GM13977 (cell line): Measurements from ENCODE around the gene KRT38.
"Not testable (repeated sequence)": the region's sequence is repeated elsewhere in the genome, so short reads cannot be mapped to it uniquely, and the experiment has no call there.

ENCODE experiments used
- DNase-seq: peaks from one replicate; pipeline ENCODE4 v3.0.0; 2012; ENCODE audit warnings: low spot score
- CTCF ChIP-seq: IDR thresholded peaks from 2 replicates; pipeline ENCODE4 v1.5.1; 2012; ENCODE audit warnings: mild to moderate bottlenecking, control low read depth; ENCODE audit not compliant: insufficient read depth; ENCODE audit errors: extremely low read depth, missing control alignments
- in situ Hi-C: fragments of 300-500 bp; cut with MboI; formaldehyde crosslinking; loops from one replicate; pipeline ENCODE4 v1.12.0; 2022; ENCODE audit warnings: low sequenced_read_pairs, low pct_unique_long_range_greater_than_20kb, mixed read lengths, inconsistent platforms; ENCODE audit not compliant: unreplicated experiment

The KRT38 gene

GRCh38 chr17:41433586-41433985, 7.2 kb downstream of the KRT38 start:
- DNase-seq = no peak
- no peak for TF ChIP-seq CTCF
- in situ Hi-C loops = no loop called here

DNA sequence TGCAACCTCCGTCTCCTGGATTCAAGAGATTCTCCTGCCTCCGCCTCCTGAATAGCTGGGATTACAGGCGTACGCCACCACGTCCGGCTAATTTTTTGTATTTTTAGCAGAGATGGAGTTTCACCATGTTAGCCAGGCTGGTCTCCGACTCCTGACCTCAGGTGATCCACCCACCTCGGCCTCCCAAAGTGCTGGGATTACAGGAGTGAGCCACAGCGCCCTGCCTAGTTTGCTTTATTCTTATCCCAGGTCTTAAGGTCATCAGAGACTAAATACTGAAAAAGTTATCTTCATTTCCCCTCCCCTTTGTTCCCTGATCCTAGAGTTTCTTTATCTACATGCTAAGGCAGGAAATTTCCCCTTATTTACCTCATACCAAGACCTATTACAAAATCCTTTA, 10.4 kb downstream of the KRT38 start:
- in situ Hi-C loops, DNase-seq: not testable (repeated sequence)

GRCh38 chr17:41429667-41430066, 11.1 kb downstream of the KRT38 start:
- DNase-seq = no peak
- no peak for TF ChIP-seq CTCF

DNA sequence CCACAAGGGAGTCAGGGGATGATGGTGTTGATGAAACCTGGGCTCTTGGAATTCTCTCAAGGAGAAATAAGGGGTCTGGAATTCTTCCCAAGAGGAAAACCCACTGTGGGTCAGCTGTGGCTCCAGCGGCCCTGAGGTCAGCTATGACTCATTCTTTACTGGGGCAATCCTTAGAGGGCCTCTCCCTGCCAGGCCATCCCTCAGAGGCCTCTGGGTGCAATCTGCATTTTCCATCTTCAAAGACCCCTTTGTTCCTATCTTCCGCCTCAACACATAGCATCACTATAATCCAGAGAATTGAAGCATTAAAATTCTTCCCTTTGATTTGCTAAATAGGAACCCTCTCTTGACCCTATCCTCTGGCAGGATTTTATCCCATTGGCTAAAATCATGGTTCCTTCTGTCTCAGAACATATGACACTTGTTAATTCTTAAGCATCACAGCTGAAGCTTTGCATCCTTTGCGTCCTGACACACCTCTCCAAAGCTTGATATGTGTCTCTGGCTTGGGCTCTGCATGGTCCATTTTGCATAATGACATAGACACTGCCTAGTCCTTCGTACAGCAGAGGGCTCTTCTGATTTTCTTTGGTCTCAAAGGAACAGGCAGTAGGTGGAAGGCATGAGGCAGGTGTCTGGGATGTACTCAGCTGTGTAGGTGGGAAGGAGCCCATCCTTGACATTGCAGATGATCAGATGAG, 12.0 kb downstream of the KRT38 start:
- no peak for DNase-seq
- in situ Hi-C loops = no loop called here
- no peak for TF ChIP-seq CTCF

More at GRCh38 chr17:41429667-41430066, 11.1 kb downstream of the KRT38 start:
- in situ Hi-C loops = no loop called here

DNA sequence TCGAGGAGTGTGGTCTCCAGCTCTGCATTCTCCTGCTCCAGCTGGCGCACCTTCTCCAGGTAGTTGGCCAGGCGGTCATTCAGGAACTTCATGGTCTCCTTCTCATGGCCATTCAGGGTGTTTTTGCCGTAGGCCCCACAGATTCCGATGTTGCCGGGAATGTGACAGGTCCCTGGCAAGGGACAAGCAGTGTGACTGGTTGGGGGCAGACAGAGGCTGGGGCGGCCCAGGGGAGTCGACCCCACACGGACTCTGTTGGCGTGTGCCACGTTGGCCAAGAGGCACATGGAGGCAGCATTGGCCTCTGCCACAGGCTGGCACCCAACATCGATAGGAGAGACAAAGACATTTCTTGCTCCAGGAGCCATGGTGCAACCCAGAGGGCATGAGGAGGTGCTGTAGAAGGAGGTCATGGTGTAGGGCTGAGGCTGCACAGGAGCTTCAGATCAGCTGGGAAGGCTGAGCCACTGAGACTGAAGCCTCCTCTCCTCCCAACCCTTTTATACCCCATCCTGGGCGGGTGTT, 16.6 kb downstream of the KRT38 start, which contains the start of gene KRT37:
Gene KRT37 (minus strand): TSS at position 475 of the 525 bp plus-strand sequence. CDS start 62 bp downstream, at position 413.
- in situ Hi-C loops = no loop called here
- no peak for TF ChIP-seq CTCF
- no peak for DNase-seq

DNA sequence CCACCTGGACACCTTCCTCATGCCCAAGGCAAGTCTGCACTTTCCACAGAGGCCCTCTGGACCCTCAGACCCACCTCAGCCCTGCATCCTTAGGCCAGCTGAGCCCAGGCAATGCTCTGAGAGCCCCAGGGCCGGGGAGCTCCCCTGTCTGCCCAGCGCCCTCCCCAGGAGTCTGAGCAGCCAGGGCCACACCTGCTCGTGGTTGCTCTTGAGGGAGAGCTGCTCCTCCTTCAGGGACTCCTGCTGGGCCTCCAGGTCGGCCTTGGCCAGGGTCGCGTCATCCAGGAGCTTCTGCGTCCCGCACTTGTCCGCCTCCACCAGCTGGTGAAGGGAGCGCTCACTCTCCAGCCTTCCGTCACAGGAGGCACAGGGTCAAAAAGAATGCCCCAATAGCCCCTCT, 18.2 kb downstream of the KRT38 start:
- DNase-seq, in situ Hi-C loops: not testable (repeated sequence)

GRCh38 chr17:41421617-41422016, 19.2 kb downstream of the KRT38 start:
- in situ Hi-C loops = no loop called here
- DNase-seq = no peak
- no peak for TF ChIP-seq CTCF

DNA sequence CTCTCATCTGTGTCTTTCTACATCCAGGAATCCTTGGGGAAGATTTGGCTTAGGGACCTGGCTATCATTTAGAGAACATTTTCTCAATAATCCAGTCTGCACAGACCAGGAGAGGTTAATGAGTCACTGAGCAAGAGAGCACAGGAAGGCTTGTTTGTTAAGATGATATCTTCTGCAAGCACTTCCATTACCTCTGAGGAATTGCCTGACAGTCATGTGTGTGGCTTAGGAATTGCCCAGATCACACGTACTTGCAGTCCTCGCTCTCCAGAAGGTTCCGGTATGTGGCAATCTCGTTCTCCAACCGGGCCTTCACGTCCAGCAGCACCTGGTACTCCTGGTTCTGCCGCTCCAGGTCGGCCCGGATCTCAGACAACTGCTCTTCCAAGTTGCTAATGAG, 19.7 kb downstream of the KRT38 start:
- in situ Hi-C loops = no loop called here
- DNase-seq = no peak
- TF ChIP-seq CTCF = no peak
